ENCODE measurements around the gene MIS18BP1.

MIS18BP1 gene

GRCh38 chr14:45261209-45261608 is 8.2 kb upstream of the MIS18BP1 start:
- Histone ChIP-seq H3K4me2 (ENCODE audit: low read length) (no peak overlapping the region), H3K4me3 (ENCODE audit: low read length) (no peak overlapping the region), H3K36me3 (ENCODE audit: insufficient read depth, low read length) (no peaks in the 10 kb centered on the region), H3K4me1 (ENCODE audit: control insufficient read depth, insufficient read depth, low read length) (no peaks in the 10 kb centered on the region), H3K9ac (ENCODE audit: low read depth, low read length) (no peak overlapping the region), H3K9me3 (replicated peaks; ENCODE audit: low read length) (no peaks in the 10 kb centered on the region), H3K27me3 (ENCODE audit: control insufficient read depth, insufficient read depth, low read length) (no peaks in the 10 kb centered on the region)

- Histone ChIP-seq H3K4me1 (ENCODE audit: control insufficient read depth, insufficient read depth, low read length) (no peaks in the 10 kb centered on the region), H3K4me2 (ENCODE audit: low read length) (no peak overlapping the region), H3K36me3 (ENCODE audit: insufficient read depth, low read length) (no peaks in the 10 kb centered on the region), H3K9me3 (replicated peaks; ENCODE audit: low read length) (no peaks in the 10 kb centered on the region), H3K4me3 (ENCODE audit: low read length) (no peak overlapping the region), H3K27me3 (ENCODE audit: control insufficient read depth, insufficient read depth, low read length) (no peaks in the 10 kb centered on the region), H3K9ac (ENCODE audit: low read depth, low read length) (no peak overlapping the region)
These were observed 5.8 kb upstream of the MIS18BP1 start for GRCh38 chr14:45258805-45259204.

- H3K27me3 ChIP-seq (ENCODE audit: control insufficient read depth, insufficient read depth, low read length): no peaks in the 10 kb centered on the region
- H3K4me1 ChIP-seq (ENCODE audit: control insufficient read depth, insufficient read depth, low read length): no peaks in the 10 kb centered on the region
- H3K4me2 ChIP-seq (ENCODE audit: low read length): no peak overlapping the region
- no peaks in the 10 kb centered on the region for H3K36me3 ChIP-seq (ENCODE audit: insufficient read depth, low read length)
- no peak overlapping the region for H3K9ac ChIP-seq (ENCODE audit: low read depth, low read length)
- no peak overlapping the region for H3K4me3 ChIP-seq (ENCODE audit: low read length)
- no peaks in the 10 kb centered on the region for H3K9me3 ChIP-seq (replicated peaks; ENCODE audit: low read length)
These were observed 5.1 kb upstream of the MIS18BP1 start for GRCh38 chr14:45258073-45258472.

- H3K36me3 ChIP-seq (ENCODE audit: insufficient read depth, low read length): no peaks in the 10 kb centered on the region
- H3K4me1 ChIP-seq (ENCODE audit: control insufficient read depth, insufficient read depth, low read length): peaks cover 13% of the 10 kb centered on the region
These were observed 1.8 kb upstream of the MIS18BP1 start for GRCh38 chr14:45254771-45255170.

GRCh38 chr14:45253754-45254310 is 830 bp upstream of the MIS18BP1 start:
- Histone ChIP-seq H3K27me3 (ENCODE audit: control insufficient read depth, insufficient read depth, low read length) (no peaks in the 10 kb centered on the region), H3K9me3 (replicated peaks; ENCODE audit: low read length) (no peaks in the 10 kb centered on the region), H3K4me3 (ENCODE audit: low read length) (peak overlapping the region; percentile 86), H3K36me3 (ENCODE audit: insufficient read depth, low read length) (no peaks in the 10 kb centered on the region), H3K4me2 (ENCODE audit: low read length) (peak overlapping the region; percentile 88), H3K9ac (ENCODE audit: low read depth, low read length) (peak overlapping the region; percentile 93), H3K4me1 (ENCODE audit: control insufficient read depth, insufficient read depth, low read length) (peaks cover 13% of the 10 kb centered on the region)

More at GRCh38 chr14:45254771-45255170, 1.8 kb upstream of the MIS18BP1 start:
- Histone ChIP-seq H3K4me3 (ENCODE audit: low read length) (no peak overlapping the region), H3K9ac (ENCODE audit: low read depth, low read length) (no peak overlapping the region), H3K4me2 (ENCODE audit: low read length) (no peak overlapping the region), H3K27me3 (ENCODE audit: control insufficient read depth, insufficient read depth, low read length) (no peaks in the 10 kb centered on the region), H3K9me3 (replicated peaks; ENCODE audit: low read length) (no peaks in the 10 kb centered on the region)

- no peaks in the 10 kb centered on the region for H3K27me3 ChIP-seq (ENCODE audit: control insufficient read depth, insufficient read depth, low read length)
- H3K9me3 ChIP-seq (replicated peaks; ENCODE audit: low read length): no peaks in the 10 kb centered on the region
- H3K9ac ChIP-seq (ENCODE audit: low read depth, low read length): peak overlapping the region; percentile 93
- H3K4me1 ChIP-seq (ENCODE audit: control insufficient read depth, insufficient read depth, low read length): peaks cover 13% of the 10 kb centered on the region
- H3K4me3 ChIP-seq (ENCODE audit: low read length): peak overlapping the region; percentile 86
- no peaks in the 10 kb centered on the region for H3K36me3 ChIP-seq (ENCODE audit: insufficient read depth, low read length)
- H3K4me2 ChIP-seq (ENCODE audit: low read length): peak overlapping the region; percentile 88
These were observed 484 bp downstream of the MIS18BP1 start for GRCh38 chr14:45252366-45253069.

GRCh38 chr14:45251912-45252311 is 1.1 kb downstream of the MIS18BP1 start:
- Histone ChIP-seq H3K4me2 (ENCODE audit: low read length) (peak overlapping the region; percentile 88), H3K4me1 (ENCODE audit: control insufficient read depth, insufficient read depth, low read length) (peaks cover 18% of the 10 kb centered on the region), H3K9me3 (replicated peaks; ENCODE audit: low read length) (no peaks in the 10 kb centered on the region), H3K9ac (ENCODE audit: low read depth, low read length) (peak overlapping the region; percentile 93), H3K4me3 (ENCODE audit: low read length) (peak overlapping the region; percentile 86), H3K27me3 (ENCODE audit: control insufficient read depth, insufficient read depth, low read length) (no peaks in the 10 kb centered on the region), H3K36me3 (ENCODE audit: insufficient read depth, low read length) (no peaks in the 10 kb centered on the region)

- Histone ChIP-seq H3K9ac (ENCODE audit: low read depth, low read length) (no peak overlapping the region), H3K4me3 (ENCODE audit: low read length) (no peak overlapping the region), H3K4me1 (ENCODE audit: control insufficient read depth, insufficient read depth, low read length) (peaks cover 23% of the 10 kb centered on the region), H3K27me3 (ENCODE audit: control insufficient read depth, insufficient read depth, low read length) (no peaks in the 10 kb centered on the region), H3K4me2 (ENCODE audit: low read length) (peak overlapping the region; percentile 23), H3K36me3 (ENCODE audit: insufficient read depth, low read length) (no peaks in the 10 kb centered on the region), H3K9me3 (replicated peaks; ENCODE audit: low read length) (no peaks in the 10 kb centered on the region)
These were observed 3.0 kb downstream of the MIS18BP1 start for GRCh38 chr14:45249856-45250575.

GRCh38 chr14:45247427-45247826 is 5.6 kb downstream of the MIS18BP1 start:
- no peak overlapping the region for H3K4me3 ChIP-seq (ENCODE audit: low read length)
- no peak overlapping the region for H3K9ac ChIP-seq (ENCODE audit: low read depth, low read length)
- no peaks in the 10 kb centered on the region for H3K9me3 ChIP-seq (replicated peaks; ENCODE audit: low read length)
- no peak overlapping the region for H3K4me2 ChIP-seq (ENCODE audit: low read length)
- no peaks in the 10 kb centered on the region for H3K36me3 ChIP-seq (ENCODE audit: insufficient read depth, low read length)
- H3K27me3 ChIP-seq (ENCODE audit: control insufficient read depth, insufficient read depth, low read length): no peaks in the 10 kb centered on the region
- H3K4me1 ChIP-seq (ENCODE audit: control insufficient read depth, insufficient read depth, low read length): peaks cover 23% of the 10 kb centered on the region

- Histone ChIP-seq H3K4me3 (ENCODE audit: low read length) (no peak overlapping the region), H3K9me3 (replicated peaks; ENCODE audit: low read length) (no peaks in the 10 kb centered on the region), H3K27me3 (ENCODE audit: control insufficient read depth, insufficient read depth, low read length) (no peaks in the 10 kb centered on the region), H3K4me1 (ENCODE audit: control insufficient read depth, insufficient read depth, low read length) (peaks cover 23% of the 10 kb centered on the region), H3K4me2 (ENCODE audit: low read length) (peak overlapping the region; percentile 51), H3K9ac (ENCODE audit: low read depth, low read length) (no peak overlapping the region), H3K36me3 (ENCODE audit: insufficient read depth, low read length) (no peaks in the 10 kb centered on the region)
These were observed 6.3 kb downstream of the MIS18BP1 start for GRCh38 chr14:45246691-45247090.

- Histone ChIP-seq H3K9me3 (replicated peaks; ENCODE audit: low read length) (no peaks in the 10 kb centered on the region), H3K4me1 (ENCODE audit: control insufficient read depth, insufficient read depth, low read length) (peaks cover 20% of the 10 kb centered on the region), H3K9ac (ENCODE audit: low read depth, low read length) (no peak overlapping the region)
These were observed 6.9 kb downstream of the MIS18BP1 start for GRCh38 chr14:45246151-45246550.

More at GRCh38 chr14:45246151-45246550, 6.9 kb downstream of the MIS18BP1 start:
- Histone ChIP-seq H3K4me2 (ENCODE audit: low read length) (peak overlapping the region; percentile 51), H3K4me3 (ENCODE audit: low read length) (no peak overlapping the region), H3K36me3 (ENCODE audit: insufficient read depth, low read length) (no peaks in the 10 kb centered on the region), H3K27me3 (ENCODE audit: control insufficient read depth, insufficient read depth, low read length) (no peaks in the 10 kb centered on the region)
